HG03565 (cell line): Measurements from ENCODE around the gene NDUFS1.
"Not testable (repeated sequence)": the region's sequence is repeated elsewhere in the genome, so short reads cannot be mapped to it uniquely, and the experiment has no call there.

Experiments used
- ATAC-seq: cut with Tn5 transposase; IDR thresholded peaks from one replicate; pipeline ENCODE4 v1.9.1; 2021; ENCODE audit warnings: mild to moderate bottlenecking, moderate library complexity; ENCODE audit not compliant: unreplicated experiment

NDUFS1 gene

DNA sequence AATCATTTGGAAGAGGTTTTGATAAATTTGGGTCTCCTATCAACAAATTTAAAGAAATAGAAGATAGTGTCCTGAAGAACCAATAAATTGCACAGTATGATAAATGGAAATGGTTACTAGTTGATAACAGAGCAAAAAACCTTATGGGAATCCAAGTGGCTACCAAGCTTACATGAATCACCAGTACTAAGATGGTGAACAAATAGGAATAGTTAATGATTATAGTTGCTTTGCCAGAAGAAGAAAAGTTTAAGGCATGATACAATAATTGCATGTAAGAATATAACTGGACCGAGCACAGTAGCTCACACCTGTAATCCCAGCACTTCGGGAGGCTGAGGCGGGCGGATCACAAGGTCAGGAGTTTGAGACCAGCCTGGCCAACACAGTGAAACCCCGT is 53.7 kb downstream of the NDUFS1 start:
- ATAC-seq, result no peak

DNA sequence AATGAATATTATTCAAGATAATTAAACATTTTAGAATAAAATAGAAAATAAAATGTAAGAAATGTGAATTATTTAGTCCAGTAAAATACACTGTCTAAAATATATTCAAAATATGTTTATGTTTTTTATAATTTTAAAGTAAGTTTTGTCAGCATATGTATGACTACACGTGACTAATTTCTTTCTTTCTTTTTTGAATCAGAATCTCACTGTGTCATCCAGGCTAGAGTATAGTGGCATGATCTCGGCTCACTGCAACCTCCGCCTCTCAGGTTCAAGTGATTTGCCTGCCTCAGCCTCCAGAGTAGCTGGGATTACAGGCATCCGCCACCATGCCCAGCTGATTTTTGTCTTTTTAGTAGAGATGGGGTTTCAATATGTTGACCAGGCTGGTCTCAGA is 54.2 kb downstream of the NDUFS1 start:
- ATAC-seq, result no peak

DNA sequence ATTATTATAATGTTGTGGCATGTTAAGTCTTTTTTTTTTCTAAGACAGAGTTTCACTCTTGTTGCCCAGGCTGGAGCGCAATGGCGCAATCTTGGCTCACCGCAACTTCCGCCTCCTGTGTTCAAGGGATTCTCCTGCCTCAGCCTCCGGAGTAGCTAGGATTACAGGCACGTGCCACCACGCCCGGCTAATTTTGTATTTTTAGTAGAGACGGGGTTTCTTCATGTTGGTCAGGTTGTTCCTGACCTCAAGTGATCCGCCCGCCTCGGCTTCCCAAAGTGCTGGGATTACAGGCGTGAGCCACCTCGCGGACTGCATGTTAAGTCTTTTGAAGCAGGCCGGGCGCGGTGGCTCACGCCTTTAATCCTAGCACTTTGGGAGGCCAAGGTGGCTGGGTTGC is 60.4 kb downstream of the NDUFS1 start:
- not testable (repeated sequence) for ATAC-seq

DNA sequence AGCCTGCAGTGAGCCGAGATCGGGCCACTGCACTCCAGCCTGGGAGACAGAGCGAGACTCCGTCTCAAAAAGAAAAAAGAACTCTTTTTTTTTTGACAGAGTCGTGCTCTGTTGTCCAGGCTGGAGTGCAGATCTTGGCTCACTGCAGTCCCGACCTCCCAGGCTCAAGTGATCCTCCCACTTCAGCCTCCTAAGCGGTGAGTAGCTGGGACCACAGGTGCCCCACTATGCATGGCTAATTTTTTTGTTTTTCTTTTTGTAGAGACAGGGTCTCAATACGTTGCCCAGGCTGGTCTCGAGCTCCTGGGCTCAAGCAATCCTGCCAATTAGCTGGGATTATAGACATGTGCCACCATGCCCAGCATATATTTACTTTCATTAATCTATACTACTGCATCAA is 60.8 kb downstream of the NDUFS1 start:
- ATAC-seq, result no peak

DNA sequence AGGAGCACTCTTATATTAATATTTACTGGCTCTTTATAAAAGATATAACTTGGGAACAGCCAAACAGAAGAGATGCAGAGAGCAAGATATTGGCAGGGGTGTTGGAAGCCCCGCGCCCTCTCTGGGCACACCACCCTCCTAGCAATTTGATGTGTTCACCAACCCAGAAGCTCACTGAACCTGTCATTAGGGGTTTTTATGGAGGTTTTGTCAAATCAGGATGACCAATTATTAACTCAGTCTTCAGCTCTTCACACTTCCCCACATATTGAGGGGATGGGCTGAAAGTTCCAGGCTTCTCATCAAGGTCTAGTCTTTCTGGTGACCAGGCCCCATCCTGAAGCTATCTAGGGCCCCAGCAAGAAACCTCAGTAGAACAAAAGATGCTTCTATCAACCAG is 62.4 kb downstream of the NDUFS1 start:
- ATAC-seq, result no peak

DNA sequence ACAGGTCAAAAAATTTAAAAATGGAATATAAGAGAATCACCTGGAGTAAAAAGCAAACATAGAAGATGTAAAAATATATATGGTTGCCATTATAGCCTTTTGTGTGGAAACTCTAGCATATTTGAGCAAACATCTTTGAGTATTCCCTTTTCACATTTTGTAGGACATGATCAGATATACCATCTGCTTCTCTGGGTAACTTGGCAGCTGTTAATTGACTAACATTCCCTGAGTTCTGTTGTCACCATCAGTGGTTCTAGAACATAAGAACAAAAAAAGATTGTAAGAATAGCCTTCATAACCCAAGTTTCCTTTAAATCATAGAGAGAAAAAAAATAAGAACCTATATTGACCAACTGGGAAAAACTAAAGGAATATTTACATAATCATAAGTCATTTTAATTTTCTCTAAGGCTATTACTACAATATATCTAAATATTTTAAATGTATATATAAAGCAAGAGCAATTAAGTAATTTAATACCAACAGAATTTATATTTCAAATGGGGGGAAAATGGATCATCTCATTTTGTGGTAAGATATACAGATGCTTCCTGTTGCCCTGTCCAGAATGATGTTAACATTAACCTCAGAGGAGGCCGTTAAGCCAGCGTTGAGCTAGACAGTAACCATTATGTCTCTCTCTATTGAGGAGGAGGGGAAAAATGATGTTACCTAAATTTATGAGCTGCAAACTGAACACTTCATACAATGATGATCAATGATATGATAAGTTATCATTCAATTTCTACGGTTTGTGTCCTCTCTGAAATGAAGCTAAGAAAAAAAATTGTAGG is 63.5 kb downstream of the NDUFS1 start:
- ATAC-seq, result no peak

DNA sequence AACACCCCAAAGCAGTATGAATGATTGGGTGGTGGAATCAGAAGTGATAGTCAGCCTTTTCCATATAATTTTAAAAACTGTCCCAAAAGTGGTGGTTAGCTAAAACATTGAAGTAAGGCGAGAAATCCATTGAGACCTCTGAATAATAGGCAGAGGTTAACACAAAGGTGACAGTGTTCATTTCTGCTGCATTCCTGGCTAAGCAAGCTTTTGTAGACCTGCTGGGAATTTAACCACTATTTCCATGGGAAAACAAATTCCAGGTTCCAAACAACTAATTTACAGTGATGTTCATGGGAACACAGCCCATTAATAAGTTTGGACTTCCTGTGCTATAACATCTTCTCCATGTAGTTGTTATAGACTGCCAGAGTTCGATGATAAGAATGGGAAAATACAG is 66.9 kb downstream of the NDUFS1 start:
- ATAC-seq, result no peak

DNA sequence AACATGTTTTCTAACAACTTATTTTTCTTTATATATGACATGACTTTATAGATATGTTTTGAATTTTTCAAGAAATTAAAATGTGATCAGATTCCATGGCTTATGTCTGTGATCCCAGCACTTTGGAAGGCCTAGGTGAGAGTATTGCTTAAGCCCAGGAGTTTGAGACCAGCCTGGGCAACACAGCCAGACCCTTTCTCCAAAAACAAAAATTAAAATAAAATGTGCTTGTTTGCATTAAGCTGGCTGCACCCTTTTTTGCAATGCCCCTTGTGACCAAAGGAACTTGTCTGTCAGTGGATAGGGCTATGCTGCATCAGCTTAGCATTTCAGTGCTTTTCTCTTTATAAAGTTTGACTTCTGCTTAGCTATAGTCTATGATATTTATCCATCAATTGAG is 71.0 kb downstream of the NDUFS1 start:
- no peak for ATAC-seq

DNA sequence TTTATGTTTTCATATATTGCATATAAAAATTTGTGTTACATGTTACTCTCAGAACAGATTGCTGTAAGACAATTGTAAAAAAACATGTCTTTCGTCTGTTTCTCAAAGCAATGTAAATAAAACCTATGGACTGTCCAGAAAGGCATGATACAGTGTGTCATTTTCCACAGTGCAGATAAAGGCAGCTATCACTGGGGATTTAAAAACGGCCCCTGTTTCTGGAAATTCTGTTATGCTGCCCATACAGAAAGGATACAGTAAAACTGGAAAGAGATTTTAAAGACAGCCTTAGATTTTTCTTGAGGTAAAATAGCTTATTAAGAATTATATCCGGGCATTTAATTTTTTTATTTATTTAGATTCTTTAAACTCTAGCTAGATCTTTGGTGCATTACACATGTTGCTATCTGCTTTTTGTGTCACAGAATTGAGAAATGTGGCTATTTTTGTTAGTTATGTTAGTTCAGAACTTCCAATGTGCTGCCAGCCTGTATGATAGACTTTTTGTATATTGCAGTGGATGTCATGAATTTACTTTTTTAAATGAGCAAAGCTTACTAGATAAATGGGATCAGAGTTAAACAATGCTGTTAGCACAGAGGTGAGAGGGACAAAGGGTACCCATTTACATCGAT is 72.4 kb downstream of the NDUFS1 start:
- ATAC-seq, result no peak

DNA sequence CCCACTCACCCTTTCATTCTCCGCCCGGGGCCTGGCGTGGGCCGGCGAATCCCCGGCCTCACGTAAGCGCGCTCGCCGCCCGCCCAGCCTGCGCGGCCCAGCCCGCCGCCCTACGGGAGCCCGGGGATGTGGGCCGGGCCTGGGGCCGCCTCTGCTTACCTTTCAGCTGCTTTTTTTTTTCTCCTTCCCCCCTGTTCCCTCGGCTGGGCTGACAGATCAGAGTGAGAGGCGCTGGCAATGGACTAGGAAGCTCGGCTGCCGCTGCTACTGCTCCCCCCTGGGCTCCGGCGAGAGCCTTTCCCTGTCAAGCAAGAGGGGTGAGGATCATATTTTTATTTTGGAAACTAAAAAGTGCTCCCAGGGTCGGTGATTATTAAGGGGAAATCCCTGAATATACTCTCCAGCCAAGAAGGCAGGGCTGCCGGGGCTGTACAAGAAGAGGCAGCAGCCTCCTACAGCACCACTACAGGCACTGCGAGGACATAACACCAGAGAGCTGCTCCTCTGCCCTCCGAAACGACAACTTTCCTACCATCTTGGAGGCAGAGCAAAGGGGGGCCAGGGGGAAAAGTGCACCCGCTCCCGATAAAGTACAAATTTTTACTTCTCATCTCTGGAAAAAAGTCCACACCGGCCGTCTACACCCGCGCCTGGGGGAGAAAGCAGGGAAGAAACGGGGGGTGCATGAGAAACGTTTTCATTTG is 73.3 kb downstream of the NDUFS1 start, which contains the start of gene INO80D:
TSS of gene INO80D (minus strand) at position 433 of the 704 bp plus-strand sequence. CDS start 23,158 bp downstream, outside the sequence.
- ATAC-seq, result peak; percentile 77

DNA sequence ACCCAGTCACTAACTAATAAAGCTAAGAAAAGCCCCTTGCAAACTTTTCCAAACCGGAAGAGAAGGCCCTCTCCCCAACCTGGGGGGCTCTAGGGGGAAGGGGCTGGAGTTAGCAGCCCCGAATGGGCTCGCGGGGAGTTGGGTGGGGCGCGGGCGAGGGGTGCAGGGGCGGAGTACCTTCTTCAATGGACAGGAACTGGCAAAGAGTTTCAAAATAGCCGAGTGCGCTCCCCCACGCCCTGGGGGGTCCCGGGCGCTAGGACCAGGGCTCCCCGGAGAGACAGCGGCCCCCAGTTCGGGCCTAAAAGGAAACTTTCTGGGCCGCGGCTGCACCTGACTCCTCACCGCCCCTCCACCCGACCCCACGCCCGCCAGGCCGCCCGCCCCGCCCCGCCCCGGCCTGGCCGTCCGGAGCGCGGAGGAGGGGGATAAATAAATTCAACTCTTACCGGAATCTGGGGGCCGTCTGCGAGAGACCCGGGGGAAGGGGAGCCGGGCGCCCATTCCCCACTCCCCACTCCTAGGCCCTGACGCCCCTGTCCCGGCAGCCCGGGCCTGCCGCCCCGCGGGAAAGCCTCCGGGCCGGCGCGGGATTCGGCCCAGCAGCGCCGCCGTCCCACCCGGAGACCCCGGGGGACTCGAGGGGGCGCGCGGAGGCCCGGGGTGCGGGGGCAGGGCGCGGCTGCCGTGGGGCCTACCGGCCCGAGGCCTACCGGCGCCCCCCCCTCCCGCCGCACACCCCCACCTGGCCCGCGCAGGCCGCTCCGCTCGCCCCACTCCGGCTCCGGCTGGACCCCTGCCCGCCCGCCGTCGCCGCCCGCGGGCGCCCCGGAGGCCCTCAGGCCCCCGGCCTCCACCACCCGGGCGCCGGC is 74.1 kb downstream of the NDUFS1 start:
- peak; percentile 6 for ATAC-seq

DNA sequence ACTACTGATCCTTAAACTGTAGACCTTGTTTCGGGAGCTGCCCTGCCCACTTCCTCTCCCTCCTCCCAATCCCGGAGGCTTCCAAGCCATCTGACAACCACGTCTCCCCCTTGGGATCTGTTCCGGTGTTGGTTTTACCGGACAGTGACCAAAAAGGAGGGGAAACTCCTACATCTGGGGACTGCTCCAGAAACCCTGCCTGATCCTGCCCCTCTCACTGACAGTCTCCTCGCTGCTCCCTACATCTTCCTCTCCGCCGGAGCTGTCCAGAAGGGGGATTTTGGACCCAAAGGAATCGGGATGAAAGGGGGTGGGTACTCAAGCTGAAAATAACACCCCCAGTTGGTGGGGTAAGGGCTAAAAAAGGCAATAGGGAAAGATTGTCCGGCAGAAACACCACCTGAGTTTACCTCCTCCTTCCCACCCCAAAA is 74.8 kb downstream of the NDUFS1 start:
- no peak for ATAC-seq

DNA sequence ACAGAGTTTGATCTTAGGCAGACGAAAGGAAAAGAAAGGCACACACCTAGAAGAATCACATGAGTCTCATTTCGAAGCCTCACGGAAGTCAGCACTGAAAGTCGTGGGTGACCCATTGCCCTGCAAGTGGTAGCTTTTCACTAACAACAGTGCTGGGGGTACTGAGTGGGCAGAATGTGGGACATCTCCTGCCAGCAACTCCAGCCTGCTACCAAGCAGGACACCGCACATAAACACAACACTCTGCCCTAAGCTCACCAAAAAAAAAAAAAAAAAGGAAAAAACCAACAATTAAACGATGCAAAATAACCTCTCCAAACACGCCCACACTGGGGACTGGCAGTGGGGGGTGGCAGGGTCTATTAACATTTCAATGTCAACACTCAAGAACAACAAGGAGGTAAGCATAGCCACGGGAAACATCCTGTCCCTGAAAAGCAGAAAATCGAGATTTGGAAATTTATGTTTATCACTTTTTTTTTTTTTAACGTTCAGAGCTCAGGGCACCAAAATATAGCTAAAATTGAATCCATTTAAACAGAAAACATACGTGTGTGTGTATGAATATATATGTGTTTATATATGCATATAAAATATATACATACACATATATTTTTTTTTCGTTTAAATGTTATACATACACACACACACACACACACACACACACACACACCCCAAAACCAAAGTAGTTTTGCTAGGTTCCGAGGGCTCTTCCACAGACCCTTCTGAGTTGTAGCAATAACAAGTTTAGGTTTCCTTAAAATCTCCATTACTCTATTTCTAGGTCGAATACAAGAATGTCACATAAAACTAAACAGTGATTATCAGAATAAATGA is 75.4 kb downstream of the NDUFS1 start:
- ATAC-seq, result peak; percentile 24

DNA sequence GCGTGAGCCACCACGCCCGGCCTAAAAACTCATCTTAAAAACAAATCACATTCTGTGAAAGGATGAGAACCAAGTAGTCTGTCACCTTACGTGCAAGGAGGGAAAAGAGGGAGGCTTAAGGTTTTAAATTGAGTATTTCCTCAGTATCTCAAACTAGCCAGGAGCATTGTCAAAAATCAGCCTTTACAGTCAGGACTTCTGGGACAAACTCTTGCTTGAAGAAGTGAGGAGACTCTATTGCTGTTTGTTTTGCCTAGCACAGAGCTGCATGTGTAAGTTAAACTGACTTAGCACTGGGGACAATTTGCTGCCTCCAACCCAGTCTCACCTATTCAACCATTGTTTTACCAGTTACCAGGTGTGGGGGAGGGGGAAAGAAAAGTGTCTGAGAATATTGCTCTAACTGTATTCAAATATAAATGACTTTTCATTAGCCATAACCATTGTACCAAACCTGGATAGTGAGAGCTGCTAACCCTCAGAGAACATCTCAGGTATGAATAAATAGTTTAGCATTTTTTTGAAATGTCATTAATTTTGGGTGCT is 76.9 kb downstream of the NDUFS1 start:
- ATAC-seq, result no peak

DNA sequence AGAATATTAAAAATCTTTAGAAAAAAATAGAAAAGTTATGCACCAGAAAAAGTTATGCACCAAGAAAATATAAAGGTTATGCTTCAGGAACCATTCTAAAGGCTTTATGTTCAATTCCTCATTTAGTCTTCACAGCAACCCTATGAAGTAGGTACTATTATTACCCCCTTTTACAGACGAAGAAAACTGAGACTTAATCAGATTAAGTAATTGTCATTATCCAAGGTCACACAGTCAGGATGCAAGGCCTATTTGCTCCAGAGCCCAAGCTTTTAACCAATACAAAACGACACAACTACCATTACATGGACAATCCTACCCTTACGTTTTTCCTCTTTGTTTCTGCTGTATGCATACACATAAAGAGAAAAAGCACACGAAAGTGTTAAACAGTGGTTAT is 78.3 kb downstream of the NDUFS1 start:
- ATAC-seq, result no peak

DNA sequence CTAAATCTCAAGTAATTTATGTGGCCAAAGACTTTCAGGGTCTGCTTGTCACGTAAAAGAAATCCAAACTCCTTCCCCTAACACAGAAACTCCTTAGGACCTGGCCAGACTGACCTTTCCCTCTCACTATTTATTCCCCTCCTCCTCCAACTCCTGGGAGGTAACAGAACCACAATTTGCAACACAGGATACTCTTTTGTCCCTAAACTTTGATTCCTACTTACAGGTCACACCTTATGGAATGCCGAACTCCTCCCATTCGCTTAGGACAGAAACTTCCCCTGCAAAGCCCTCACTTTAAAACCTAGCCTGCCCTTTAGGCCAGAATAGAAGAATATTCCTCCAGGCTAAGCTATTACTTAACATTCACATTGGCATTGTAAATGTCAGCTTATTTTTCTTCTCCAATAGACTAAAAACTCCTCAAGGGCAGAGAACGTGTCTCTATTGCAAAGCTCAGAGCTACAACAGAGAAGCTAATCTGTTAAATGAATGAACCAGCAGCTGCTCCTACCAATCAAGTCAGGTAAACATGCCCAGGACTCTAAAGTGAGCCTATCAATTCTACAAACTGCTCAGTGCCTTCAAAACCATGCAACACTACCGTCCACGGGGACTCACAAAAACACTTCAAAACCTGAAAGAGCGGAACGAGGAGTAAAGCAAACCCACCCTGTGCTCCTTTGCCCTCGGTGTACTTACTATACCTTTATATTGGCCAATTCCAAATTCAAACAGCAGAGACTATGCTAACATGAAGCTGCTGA is 79.4 kb downstream of the NDUFS1 start:
- ATAC-seq, result no peak

DNA sequence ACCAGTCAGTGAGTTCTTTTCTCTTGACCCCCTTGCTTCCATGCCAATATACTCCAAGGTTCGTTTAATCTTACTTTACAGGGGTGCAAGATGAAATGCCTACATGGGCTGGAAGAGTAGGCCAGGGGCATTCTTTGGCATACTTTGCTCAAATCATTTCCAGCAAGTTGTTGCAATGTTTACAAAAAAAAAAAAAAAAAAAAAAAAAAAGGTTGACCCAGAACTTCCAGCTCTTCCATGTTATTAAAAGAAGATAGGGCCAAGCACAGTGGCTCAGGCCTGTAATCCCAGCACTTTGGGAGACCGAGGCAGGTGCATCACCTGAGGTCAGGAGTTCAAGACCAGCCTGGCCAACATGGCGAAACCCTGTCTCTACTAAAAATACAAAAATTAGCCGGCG is 81.4 kb downstream of the NDUFS1 start:
- not testable (repeated sequence) for ATAC-seq

DNA sequence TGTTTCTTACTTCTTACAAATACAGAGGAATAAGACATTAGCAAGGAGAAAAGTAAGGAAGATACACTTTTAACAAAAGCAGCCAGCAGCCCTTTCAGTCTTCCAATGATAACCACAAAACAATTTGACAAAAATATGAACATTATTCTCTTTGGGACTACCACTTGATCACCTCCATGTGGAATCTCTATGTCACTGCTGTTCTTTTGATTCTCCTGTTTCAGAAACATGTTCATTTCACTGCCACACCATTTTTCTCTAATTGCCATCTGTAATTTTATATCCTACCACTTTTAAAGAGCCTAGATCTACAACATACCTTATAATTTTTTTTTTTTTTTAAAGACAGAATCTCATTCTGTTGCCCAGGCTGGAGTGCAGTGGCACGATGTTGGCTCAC is 84.1 kb downstream of the NDUFS1 start:
- no peak for ATAC-seq

DNA sequence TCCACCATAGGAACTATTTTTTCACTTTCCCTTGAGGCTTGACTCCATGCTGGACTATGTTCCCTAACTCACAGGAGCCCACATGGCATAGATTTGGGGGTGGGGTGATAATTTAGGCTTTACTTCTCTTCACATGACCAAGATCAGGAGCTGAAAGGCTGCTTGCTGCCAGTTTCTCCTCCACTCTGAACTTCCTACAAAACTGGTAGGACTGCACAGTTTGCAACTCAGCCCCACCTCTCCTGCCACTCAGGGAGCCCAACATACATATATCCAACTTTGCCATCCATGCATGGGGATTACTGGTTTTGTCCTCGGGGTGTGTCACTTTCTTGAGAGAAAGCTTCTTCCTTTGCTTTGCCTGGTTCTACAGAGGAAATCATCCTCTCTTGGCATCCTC is 87.4 kb downstream of the NDUFS1 start:
- no peak for ATAC-seq
